Mesendoderm (in vitro differentiated cells): ENCODE measurements around the gene MORC2.

Experiments used
- DNase-seq: peaks from one replicate; pipeline ENCODE4 v3.0.0; 2013
- H2AK5ac ChIP-seq: 2 replicates; pipeline ENCODE4 v1.6.1; 2013; ENCODE audit warnings: low read length, inconsistent platforms
- H2BK120ac ChIP-seq: 2 replicates; pipeline ENCODE4 v1.6.1; 2013; ENCODE audit warnings: low read depth, mild to moderate bottlenecking, low read length, moderate library complexity, mixed read lengths
- H2BK15ac ChIP-seq: replicated peaks from 2 replicates; pipeline ENCODE4 v1.6.1; 2013; ENCODE audit warnings: low read depth, mild to moderate bottlenecking, moderate library complexity
- H2BK5ac ChIP-seq: 2 replicates; pipeline ENCODE4 v1.6.1; 2013; ENCODE audit warnings: low read length, inconsistent platforms
- H3K18ac ChIP-seq: 2 replicates; pipeline ENCODE4 v1.6.1; 2013; ENCODE audit warnings: mild to moderate bottlenecking, low read length, mixed read lengths
- H3K23ac ChIP-seq: one replicate; pipeline ENCODE4 v1.6.1; 2013; ENCODE audit warnings: low read length
- H3K27ac ChIP-seq: 2 replicates; pipeline ENCODE4 v1.5.1; 2013; ENCODE audit warnings: low read depth, mild to moderate bottlenecking, inconsistent platforms, low read length, moderate library complexity
- H3K27me3 ChIP-seq: 2 replicates; pipeline ENCODE4 v1.6.1; 2013; ENCODE audit warnings: low read length, control low read depth, mild to moderate bottlenecking, inconsistent platforms; ENCODE audit not compliant: insufficient read depth, poor library complexity
- H3K36me3 ChIP-seq: 2 replicates; pipeline ENCODE4 v1.6.1; 2013; ENCODE audit warnings: low read length, inconsistent platforms; ENCODE audit not compliant: control insufficient read depth, insufficient read depth
- H3K4ac ChIP-seq: one replicate; pipeline ENCODE4 v1.6.1; 2013; ENCODE audit warnings: low read depth, mild to moderate bottlenecking, low read length, moderate library complexity
- H3K4me1 ChIP-seq: 2 replicates; pipeline ENCODE4 v1.6.1; 2013; ENCODE audit warnings: low read depth, low read length, inconsistent platforms; ENCODE audit not compliant: control insufficient read depth
- H3K4me2 ChIP-seq: 2 replicates; pipeline ENCODE4 v1.6.1; 2013; ENCODE audit warnings: low read length
- H3K4me3 ChIP-seq: 2 replicates; pipeline ENCODE4 v1.5.1; 2013; ENCODE audit warnings: mild to moderate bottlenecking, low read length
- H3K56ac ChIP-seq: one replicate; pipeline ENCODE4 v1.6.1; 2013; ENCODE audit warnings: low read length
- H3K79me1 ChIP-seq: 2 replicates; pipeline ENCODE4 v1.6.1; 2013; ENCODE audit warnings: low read length, inconsistent platforms
- H3K79me2 ChIP-seq: 2 replicates; pipeline ENCODE4 v1.6.1; 2013; ENCODE audit warnings: mild to moderate bottlenecking, low read length; ENCODE audit not compliant: control insufficient read depth, insufficient read depth
- H3K9ac ChIP-seq: 2 replicates; pipeline ENCODE4 v1.6.1; 2013; ENCODE audit warnings: low read length, inconsistent platforms
- H4K5ac ChIP-seq: one replicate; pipeline ENCODE4 v1.6.1; 2013; ENCODE audit warnings: low read length
- H4K8ac ChIP-seq: one replicate; pipeline ENCODE4 v1.6.1; 2013; ENCODE audit warnings: low read depth, mild to moderate bottlenecking, control low read depth, low read length, moderate library complexity
- WGBS: extraction: QIAGEN DNeasy Blood & Tissue Kit; methylation state at CpG from one replicate; pipeline ENCODE4 v1.1.7; 2013; ENCODE audit warnings: low lambda C conversion rate, missing lambda C conversion rate; ENCODE audit not compliant: insufficient coverage; ENCODE audit errors: extremely low coverage; 5-methylcytosine and 5-hydroxymethylcytosine counted together

MORC2 gene

GRCh38 chr22:30982512-30982911 is 13.9 kb upstream of the MORC2 start:
- Histone ChIP-seq H4K5ac (no peak overlapping the region), H3K4me2 (no peak overlapping the region), H2BK5ac (no peak overlapping the region), H3K4me3 (no peak overlapping the region), H3K9ac (no peak overlapping the region), H3K18ac (no peak overlapping the region), H3K27ac (no peak overlapping the region), H3K27me3 (no peaks in the 10 kb centered on the region), H3K79me2 (no peaks in the 10 kb centered on the region), H3K79me1 (peaks cover 5% of the 10 kb centered on the region), H2AK5ac (no peak overlapping the region), H3K4ac (no peak overlapping the region), H3K4me1 (no peaks in the 10 kb centered on the region), H3K56ac (no peak overlapping the region), H3K36me3 (no peaks in the 10 kb centered on the region), H3K23ac (no peak overlapping the region), H2BK120ac (no peak overlapping the region), H4K8ac (no peak overlapping the region), H2BK15ac (no peak overlapping the region)
- no CpG with 5 or more reads among the region's 2 CpGs for WGBS
- DNase-seq, result no peak

DNA sequence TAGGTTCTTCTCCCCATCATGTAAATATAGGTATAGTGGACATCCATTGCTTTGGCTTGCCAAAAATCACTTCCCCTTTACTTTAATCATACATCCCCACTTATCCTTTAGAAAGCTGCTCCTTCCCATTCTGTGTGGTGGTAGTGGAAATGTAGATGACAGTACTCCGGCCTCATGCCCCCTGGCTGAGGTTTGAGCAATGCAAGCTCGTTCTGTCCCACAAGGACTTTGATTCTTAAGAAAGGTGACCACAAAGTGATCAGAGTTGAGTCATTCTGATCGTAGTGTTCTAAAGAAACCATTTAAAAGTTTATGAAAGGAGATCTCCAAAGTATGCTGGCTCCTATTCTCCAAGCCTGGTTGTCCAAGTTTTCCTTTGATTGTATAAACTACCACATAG is 11.4 kb upstream of the MORC2 start:
- Histone ChIP-seq H4K5ac (no peak overlapping the region), H2AK5ac (no peak overlapping the region), H3K4me3 (no peak overlapping the region), H3K36me3 (peaks cover 3% of the 10 kb centered on the region), H3K4me2 (no peak overlapping the region), H4K8ac (no peak overlapping the region), H2BK15ac (no peak overlapping the region), H3K56ac (no peak overlapping the region), H3K4me1 (no peaks in the 10 kb centered on the region), H3K79me1 (peaks cover 17% of the 10 kb centered on the region), H3K4ac (no peak overlapping the region), H3K79me2 (peaks cover 5% of the 10 kb centered on the region), H3K18ac (no peak overlapping the region), H2BK120ac (no peak overlapping the region), H3K9ac (no peak overlapping the region), H2BK5ac (no peak overlapping the region), H3K27ac (no peak overlapping the region), H3K23ac (no peak overlapping the region), H3K27me3 (no peaks in the 10 kb centered on the region)
- DNase-seq, result peak; percentile 30
- WGBS, result no CpG with 5 or more reads among the region's 3 CpGs

DNA sequence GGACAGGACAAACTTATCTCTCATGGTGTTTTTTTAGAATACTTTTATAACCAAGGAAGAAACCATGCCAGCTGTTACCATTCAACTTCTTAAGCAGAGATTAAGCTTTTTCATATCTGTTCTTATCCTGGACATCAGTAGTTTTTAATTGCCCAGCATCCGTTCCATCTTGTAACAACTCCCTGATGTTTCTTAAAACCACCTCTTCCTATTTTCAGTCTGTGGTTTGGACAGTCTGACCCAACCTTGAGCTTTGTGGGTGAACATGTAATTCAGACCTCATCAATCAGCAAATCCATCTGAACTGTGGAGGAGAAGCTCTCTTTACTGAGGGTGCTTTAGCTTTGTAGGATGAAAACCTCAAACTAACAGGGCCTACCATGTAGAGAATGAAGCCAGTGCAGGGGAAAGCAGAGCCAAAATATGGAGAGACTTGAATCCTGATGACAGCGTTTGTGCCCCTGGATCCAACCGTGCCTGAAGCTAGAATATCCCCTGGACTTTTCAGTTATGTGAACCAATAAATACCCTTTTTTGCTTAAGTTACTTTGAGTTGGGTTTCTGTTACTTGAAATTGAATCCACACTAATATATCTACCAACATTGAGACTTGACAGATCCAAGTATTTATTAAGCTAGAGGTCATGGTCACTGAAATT is 9.9 kb upstream of the MORC2 start:
- H3K79me2 ChIP-seq, result peaks cover 9% of the 10 kb centered on the region
- peaks cover 20% of the 10 kb centered on the region for H3K79me1 ChIP-seq
- no peak overlapping the region for H3K18ac ChIP-seq
- H3K4ac ChIP-seq, result no peak overlapping the region
- no peak overlapping the region for H3K56ac ChIP-seq
- H2BK5ac ChIP-seq, result no peak overlapping the region
- no peak overlapping the region for H3K9ac ChIP-seq
- no peak overlapping the region for H4K8ac ChIP-seq
- no peak overlapping the region for H3K4me3 ChIP-seq
- DNase-seq, result no peak
- no peaks in the 10 kb centered on the region for H3K4me1 ChIP-seq
- H3K23ac ChIP-seq, result no peak overlapping the region
- no CpG with 5 or more reads among the region's 3 CpGs for WGBS
- H2BK120ac ChIP-seq, result no peak overlapping the region
- H3K36me3 ChIP-seq, result peaks cover 6% of the 10 kb centered on the region
- H4K5ac ChIP-seq, result no peak overlapping the region
- H3K27me3 ChIP-seq, result no peaks in the 10 kb centered on the region
- H2AK5ac ChIP-seq, result no peak overlapping the region
- no peak overlapping the region for H2BK15ac ChIP-seq
- H3K27ac ChIP-seq, result no peak overlapping the region
- H3K4me2 ChIP-seq, result no peak overlapping the region

DNA sequence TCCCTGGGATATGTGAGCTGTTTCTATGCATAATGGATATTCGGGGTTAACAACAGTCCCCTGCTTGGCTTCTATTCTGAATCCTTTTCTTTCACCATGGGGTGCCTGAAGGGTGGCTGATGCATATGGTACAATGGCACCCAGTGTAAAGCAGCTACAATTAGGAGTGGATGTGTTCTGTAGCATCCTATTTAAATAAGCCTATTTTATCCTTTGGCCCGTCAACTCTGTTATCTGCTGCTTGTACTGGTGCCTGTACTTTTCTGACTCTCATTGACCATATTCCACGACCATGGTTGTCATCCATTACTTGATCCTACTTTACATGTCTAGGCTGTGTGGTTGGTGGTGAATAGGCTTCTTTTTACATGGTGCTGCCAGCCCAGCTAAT is 1.8 kb upstream of the MORC2 start:
- Histone ChIP-seq H3K79me2 (peaks cover 74% of the 10 kb centered on the region), H2AK5ac (no peak overlapping the region), H3K79me1 (peaks cover 20% of the 10 kb centered on the region), H2BK5ac (no peak overlapping the region), H4K5ac (no peak overlapping the region), H2BK120ac (no peak overlapping the region), H2BK15ac (no peak overlapping the region), H3K27ac (no peak overlapping the region), H3K9ac (peak overlapping the region; percentile 86), H3K23ac (no peak overlapping the region), H3K4ac (peak overlapping the region; percentile 55), H3K4me3 (peak overlapping the region; percentile 84), H3K36me3 (peaks cover 14% of the 10 kb centered on the region), H3K27me3 (no peaks in the 10 kb centered on the region), H3K4me1 (peaks cover 16% of the 10 kb centered on the region), H3K4me2 (peak overlapping the region; percentile 63), H4K8ac (no peak overlapping the region), H3K56ac (peak overlapping the region; percentile 93), H3K18ac (no peak overlapping the region)
- no peak for DNase-seq
- WGBS, result no CpG with 5 or more reads among the region's 3 CpGs

GRCh38 chr22:30969532-30970355 is 1.2 kb upstream of the MORC2 start:
- Histone ChIP-seq H2BK15ac (no peak overlapping the region), H3K4me3 (peak overlapping the region; percentile 84), H3K27ac (peak overlapping the region; percentile 94), H2AK5ac (no peak overlapping the region), H3K4me1 (peaks cover 18% of the 10 kb centered on the region), H3K4me2 (peak overlapping the region; percentile 63), H4K5ac (no peak overlapping the region), H4K8ac (peak overlapping the region; percentile 87), H3K79me2 (peaks cover 78% of the 10 kb centered on the region), H3K9ac (peak overlapping the region; percentile 86), H2BK5ac (no peak overlapping the region), H3K79me1 (peaks cover 21% of the 10 kb centered on the region), H3K56ac (peak overlapping the region; percentile 93), H3K27me3 (no peaks in the 10 kb centered on the region), H3K23ac (no peak overlapping the region), H2BK120ac (peak overlapping the region; percentile 54), H3K36me3 (peaks cover 14% of the 10 kb centered on the region), H3K4ac (peak overlapping the region; percentile 73), H3K18ac (peak overlapping the region; percentile 98)
- no CpG with 5 or more reads among the region's 49 CpGs for WGBS
- peak; percentile 65 for DNase-seq
